HG02763 (cell line): ENCODE data around the gene GABBR2.

Source experiments
- ATAC-seq: cut with Tn5 transposase; IDR thresholded peaks from one replicate; pipeline ENCODE4 v1.9.1; 2021; ENCODE audit warnings: mild to moderate bottlenecking, moderate library complexity; ENCODE audit not compliant: unreplicated experiment

GABBR2 gene

GRCh38 chr9:98455256-98456155 lies 253.2 kb downstream of the GABBR2 start:
- no peak for ATAC-seq

GRCh38 chr9:98453589-98454311 lies 255.0 kb downstream of the GABBR2 start:
- no peak for ATAC-seq

- no peak for ATAC-seq
Measured at GRCh38 chr9:98451576-98451975, 257.2 kb downstream of the GABBR2 start.

- ATAC-seq, result no peak
Measured at GRCh38 chr9:98450496-98450895, 258.2 kb downstream of the GABBR2 start.

GRCh38 chr9:98449871-98450270 lies 258.9 kb downstream of the GABBR2 start:
- ATAC-seq, result no peak

GRCh38 chr9:98445576-98445975 lies 263.2 kb downstream of the GABBR2 start:
- no peak for ATAC-seq

GRCh38 chr9:98444601-98445000 lies 264.1 kb downstream of the GABBR2 start:
- ATAC-seq, result no peak

GRCh38 chr9:98442541-98442940 lies 266.2 kb downstream of the GABBR2 start:
- no peak for ATAC-seq

- ATAC-seq, result no peak
Measured at GRCh38 chr9:98442114-98442513, 266.6 kb downstream of the GABBR2 start.

GRCh38 chr9:98438666-98439065 lies 270.1 kb downstream of the GABBR2 start:
- ATAC-seq, result no peak

GRCh38 chr9:98437458-98438034 lies 271.2 kb downstream of the GABBR2 start:
- ATAC-seq, result no peak

GRCh38 chr9:98432960-98433359 lies 275.8 kb downstream of the GABBR2 start:
- ATAC-seq, result no peak

- no peak for ATAC-seq
Measured at GRCh38 chr9:98432134-98432533, 276.6 kb downstream of the GABBR2 start.

- ATAC-seq, result no peak
Measured at GRCh38 chr9:98430535-98431292, 278.0 kb downstream of the GABBR2 start.

GRCh38 chr9:98429613-98430012 lies 279.1 kb downstream of the GABBR2 start:
- ATAC-seq, result no peak

GRCh38 chr9:98428454-98428853 lies 280.3 kb downstream of the GABBR2 start:
- ATAC-seq, result no peak

- no peak for ATAC-seq
Measured at GRCh38 chr9:98427491-98427890, 281.2 kb downstream of the GABBR2 start.

- no peak for ATAC-seq
Measured at GRCh38 chr9:98425079-98425478, 283.7 kb downstream of the GABBR2 start.

GRCh38 chr9:98419260-98419603 lies 289.5 kb downstream of the GABBR2 start:
- ATAC-seq, result no peak

- ATAC-seq, result no peak
Measured at GRCh38 chr9:98418578-98419259, 290.0 kb downstream of the GABBR2 start.
